Erythroblast (primary cell): ENCODE measurements around the gene NPLOC4.
"Not testable (repeated sequence)": the region's sequence is repeated elsewhere in the genome, so short reads cannot be mapped to it uniquely, and the experiment has no call there.

ENCODE experiments used
- DNase-seq, 2 experiments: peaks; one replicate each; lab custom pipeline; 2025; lab: John Stamatoyannopoulos, UW
- GATA1 ChIP-seq: IDR thresholded peaks from 2 replicates; pipeline ENCODE4 v1.6.1; 2011; ENCODE audit warnings: low read depth, mild to moderate bottlenecking, control low read depth, low read length, moderate library complexity
- POLR2A ChIP-seq: IDR thresholded peaks from 2 replicates; pipeline ENCODE4 v1.6.1; 2011; ENCODE audit warnings: mild to moderate bottlenecking, low read length

The NPLOC4 gene

DNA sequence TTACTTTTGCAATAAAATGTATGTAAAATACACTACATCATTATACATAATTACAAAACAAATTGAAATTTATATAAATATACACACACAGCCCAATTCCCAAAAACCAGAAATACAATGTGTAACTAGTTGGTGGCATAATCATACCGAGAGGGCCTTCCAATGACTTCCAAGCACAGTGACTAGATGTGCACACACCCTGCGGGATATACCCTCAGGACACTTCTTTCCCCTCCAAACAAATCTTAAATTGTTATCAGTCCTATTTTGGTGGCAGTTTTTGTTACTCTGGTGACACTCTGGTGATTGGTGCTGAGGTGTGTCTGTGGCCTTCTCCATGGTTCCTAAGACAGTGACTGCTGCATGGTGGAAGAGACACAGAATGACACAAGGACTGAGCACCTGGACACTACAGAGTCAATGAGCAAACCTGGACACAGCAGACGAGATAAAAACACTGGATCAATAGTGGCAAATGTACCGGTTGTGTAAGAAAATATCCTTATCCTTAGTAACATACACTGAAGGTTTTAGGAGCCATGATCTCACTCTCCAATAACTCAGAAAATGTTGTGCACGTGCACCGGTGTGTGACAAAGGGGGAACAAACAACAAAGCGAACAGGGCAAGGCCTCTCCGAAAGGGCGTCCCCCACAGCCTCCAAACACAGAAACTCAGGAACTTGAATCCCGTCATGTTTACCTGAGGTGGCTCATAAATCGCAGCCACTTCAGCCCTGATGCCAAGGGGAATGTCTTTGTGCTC lies 32.9 kb downstream of the NPLOC4 start:
- DNase-seq: no peak
- TF ChIP-seq POLR2A (no peak), GATA1 (no peak)

DNA sequence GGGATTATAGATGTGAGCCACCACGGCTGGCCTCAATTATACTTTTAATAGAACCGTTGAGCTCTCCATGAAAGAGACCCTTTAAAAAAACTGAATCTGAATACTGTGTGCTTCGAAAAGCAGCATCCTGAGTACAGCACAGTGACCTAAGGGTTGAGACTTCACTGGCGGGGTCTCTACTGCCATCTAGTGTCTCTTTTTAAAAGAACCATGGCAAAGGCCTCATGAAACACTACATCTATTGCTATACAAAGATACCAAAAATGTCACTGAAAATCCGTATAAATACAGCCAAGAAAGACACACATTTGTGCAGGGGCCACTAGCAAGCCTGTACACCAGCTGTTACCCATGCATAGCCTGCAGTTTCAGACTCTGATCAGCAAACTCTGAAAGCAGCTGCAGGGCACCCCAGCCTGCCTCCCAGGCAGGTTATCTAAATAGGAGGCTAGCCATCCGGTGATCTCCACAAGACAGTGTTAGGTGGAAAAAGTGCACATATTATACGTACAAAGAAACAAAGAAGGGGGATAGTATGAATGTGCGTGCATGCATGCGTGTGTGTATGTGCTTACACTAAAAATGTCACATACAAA lies 35.3 kb downstream of the NPLOC4 start:
- no peak for TF ChIP-seq GATA1
- TF ChIP-seq POLR2A: no peak
- DNase-seq: peak; percentile 64 to 80

DNA sequence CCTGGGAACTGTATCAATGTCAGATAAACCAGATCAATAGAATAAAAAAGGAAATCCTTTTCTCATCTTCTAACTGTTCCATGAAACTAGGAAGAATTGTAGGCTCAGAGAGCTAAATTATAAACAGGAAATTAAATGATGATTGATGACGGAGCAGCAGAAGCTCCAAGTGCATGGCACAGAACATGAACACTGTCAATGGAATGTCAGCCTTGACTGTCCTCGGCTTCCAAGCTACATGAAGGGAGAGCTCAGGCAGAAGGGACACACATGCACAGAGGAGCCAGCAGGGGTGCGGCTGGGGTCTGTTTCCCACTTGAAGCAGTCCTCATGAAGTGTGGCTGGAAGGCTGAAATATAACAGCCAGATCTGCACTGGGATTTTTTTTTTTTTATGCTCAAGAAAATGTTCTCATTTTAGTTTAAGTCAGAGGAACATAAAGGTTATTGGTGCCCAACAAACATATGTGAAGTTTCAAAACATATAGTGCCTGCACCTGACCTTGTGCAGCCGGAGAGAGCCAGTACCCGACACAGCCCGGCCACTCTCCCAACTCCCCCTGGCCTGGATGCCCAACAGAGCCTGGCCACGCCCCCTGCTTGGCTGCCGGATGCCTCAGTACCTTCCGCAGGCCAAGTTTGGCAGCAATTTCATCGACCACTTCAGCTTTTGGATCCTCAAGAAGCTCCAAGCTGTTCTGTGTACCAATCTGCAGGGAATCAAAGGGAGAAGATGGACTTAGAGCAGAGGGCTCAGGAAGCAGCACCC lies 37.0 kb downstream of the NPLOC4 start:
- no peak for DNase-seq
- no peak for TF ChIP-seq GATA1

DNA sequence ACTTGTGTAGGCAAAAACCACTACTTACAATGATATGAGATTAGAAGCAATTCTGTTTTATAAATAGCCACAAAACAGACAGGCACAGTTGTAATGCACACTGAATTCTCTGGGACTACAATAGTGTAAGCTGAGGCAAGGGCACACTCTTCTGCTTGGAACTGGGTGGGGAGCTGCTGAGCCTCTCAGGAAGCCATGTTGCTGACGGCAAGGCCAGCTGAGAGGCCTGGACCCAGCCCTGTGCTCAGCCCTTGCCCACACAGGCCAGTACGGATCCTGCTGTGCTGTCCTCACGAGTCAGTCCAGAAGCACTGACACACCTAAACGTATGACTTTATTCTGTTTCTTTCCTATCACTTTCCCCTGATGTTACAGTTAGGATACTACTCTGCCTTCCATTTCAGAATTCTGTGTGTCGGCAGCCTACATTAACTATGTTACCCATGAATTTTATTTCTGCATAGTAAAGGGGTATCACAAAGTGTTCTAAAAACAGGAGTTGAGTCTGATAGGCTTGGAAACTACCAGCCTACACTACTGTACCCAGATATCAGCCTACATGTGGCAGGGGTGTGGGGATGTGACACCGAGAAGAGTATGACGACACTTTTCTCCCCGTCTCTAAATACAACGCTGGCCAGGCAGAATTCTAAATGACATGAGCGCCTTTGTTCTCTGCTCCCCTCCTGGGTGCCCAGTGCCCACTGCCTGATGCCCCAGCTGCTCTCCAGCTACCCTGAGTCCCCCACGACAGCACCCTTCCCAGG lies 43.6 kb downstream of the NPLOC4 start:
- TF ChIP-seq POLR2A: no peak
- no peak for TF ChIP-seq GATA1
- no peak for DNase-seq

DNA sequence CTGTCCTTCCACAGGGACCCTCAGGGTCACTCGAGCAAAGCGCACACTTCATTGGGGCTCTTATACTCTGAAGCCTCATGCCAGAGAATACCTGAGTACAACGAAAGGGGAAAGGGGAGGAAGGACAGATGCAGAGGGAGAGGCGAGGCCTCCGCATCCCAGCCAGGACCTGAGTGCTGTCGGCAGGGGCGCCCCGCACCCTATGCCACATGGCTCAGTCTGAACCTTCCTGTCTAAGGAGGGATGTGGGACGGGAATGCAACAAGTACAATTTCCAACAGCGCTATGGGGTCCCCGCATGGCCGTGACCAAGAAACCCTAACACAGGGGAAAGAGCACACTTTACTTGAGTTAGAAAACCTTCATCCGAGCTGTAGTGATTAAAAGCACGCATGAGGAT lies 44.9 kb downstream of the NPLOC4 start:
- no peak for TF ChIP-seq POLR2A
- no peak for DNase-seq

DNA sequence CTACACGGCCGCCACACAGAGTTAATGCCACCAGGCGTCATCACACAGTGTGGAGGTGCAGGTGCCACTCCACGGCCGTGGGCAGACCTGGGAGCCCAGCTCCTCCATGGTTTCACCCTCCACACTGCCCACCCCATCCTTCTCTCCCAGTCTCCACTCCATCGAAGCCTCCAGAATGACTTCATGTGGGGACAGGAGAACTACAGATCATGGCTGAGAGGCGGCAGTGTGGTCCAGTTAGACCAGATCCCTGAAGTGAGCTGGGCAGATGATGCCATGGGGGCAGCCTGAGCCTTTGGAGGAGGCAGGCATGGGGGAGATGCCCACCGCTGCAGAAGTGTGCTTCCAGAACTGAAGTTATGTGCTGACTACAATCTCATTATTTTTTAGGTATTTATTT lies 46.8 kb downstream of the NPLOC4 start:
- no peak for TF ChIP-seq GATA1
- no peak for TF ChIP-seq POLR2A
- DNase-seq: no peak

DNA sequence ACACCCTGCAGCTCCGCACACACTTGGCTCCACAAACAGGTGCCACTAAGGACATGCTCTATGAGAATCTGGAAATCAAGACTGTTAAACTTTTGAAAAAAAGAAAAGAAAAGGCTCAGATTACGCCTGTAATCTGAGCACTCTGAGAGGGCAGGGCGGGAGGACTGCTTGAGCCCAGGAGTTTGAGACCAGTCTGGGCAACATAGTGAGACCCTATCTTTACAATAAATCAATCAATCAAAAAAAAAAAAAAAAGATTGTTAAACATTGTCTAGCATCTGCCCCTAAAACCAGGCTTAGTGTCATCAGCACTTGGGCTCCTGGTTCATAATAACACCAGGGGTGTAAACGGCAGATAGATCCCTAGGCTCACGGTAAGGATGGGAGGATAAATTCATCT lies 47.3 kb downstream of the NPLOC4 start:
- TF ChIP-seq POLR2A (no peak), GATA1 (no peak)
- no peak for DNase-seq

DNA sequence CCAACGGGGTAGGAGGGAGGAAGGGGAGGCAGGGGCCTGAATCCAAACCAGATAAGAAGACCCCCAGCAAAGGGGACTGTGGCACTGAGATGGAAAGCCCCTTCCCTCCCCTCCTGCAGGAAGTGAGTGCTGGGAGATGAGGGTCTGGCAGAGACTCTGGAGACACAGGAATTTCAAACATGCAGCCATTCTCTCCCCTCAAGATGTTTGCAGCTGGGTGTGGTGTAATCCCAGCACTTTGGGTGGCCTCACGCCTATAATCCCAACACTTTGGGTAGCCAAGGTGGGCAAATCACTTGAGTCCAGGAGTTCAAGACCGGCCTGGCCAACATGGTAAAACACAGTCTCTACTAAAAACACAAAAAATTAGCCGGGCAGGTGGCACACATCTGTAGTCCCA lies 50.8 kb downstream of the NPLOC4 start:
- DNase-seq: no peak
- TF ChIP-seq GATA1: no peak
- no peak for TF ChIP-seq POLR2A

DNA sequence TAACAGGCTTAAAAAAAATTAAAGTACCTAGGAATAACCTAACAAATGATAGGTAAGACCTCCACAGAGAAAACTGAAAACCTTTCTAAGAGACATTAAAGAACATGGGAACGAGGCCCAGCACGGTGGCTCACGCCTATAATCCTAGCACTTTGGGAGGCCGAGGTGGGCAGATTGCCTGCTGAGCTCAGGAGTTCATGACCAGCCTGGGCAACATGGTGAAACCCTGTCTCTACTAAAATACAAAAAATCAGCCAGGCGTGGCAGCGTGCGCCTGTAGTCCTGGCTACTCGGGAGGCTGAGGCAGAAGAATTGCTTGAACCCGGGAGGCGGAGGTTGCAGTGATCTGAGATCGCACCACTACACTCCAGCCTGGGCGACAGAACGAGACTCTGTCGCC lies 52.1 kb downstream of the NPLOC4 start:
- DNase-seq: not testable (repeated sequence)

DNA sequence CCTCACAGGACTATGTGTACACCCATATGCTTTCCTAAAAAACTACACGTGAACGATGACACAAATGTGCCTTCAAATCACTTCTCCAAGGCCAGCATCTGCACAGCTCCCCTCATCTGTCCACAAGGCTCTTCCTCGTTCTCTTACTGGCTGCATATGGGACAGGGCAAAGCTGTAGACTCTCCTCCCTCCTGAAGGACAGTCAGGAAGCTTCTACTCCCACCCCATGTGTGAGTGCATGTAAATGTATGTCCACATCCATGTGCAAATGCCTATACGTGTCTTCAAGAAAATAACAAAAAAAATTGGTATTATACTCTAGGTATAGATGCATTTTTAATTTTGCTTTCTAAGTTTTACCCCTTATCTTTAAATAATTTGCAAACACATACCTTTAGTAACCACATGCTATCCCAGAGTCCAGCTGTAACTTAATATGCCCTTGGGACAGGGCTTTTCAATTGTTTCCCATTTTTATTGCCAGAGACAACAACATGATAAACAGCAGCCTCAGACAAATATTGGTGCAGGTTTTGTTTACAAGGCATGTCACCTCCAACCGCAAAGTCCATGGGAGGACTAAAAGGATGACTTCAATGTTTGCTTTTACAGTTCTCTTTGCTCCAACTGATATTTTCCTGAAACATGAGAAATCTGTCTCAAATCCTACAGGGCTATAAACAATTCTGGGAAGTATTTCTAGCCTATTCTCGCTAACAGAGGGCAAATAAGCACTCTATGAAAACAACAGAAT lies 53.1 kb downstream of the NPLOC4 start:
- no peak for TF ChIP-seq GATA1
- DNase-seq: no peak

DNA sequence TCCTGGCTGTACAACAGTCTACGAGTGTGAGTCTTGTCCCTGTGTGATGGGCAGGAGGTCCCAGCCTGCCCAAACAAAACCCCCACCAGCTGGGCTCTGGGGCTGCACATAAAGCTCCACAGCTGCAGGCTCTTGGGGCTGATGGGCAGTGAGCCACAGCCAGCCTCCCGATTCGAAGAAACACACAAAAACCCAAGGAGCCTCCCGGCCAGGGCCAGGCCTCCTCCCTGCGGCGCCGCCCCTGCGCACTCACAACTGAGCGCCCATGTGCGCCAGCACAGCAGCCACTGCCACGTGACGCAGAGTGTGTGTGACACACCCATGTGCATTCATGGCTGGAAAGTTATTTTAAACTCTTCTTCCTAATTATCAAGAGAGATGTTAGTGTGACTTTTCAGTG lies 54.2 kb downstream of the NPLOC4 start:
- TF ChIP-seq GATA1 (no peak), POLR2A (no peak)
- DNase-seq: peak in 1 of 2 experiments; percentile 18

DNA sequence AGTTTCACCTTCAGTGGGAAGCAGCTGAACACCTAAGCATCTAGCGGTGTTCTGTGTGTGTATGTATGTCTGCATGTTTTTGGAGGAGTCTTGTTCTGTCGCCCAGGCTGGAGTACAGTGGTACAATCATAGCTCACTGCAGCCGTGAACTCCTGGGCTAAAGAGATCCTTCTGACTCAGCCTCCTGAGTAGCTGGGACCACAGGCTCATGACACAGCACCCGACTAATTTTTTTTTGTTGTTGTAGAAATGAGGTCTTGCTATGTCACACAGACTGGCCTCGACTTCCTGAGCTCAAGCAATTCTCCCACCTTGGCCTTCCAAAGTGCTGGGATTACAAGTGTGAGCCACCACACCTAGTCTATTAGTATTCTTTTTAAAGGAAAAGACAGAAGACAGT lies 54.6 kb downstream of the NPLOC4 start:
- no peak for TF ChIP-seq GATA1
- no peak for TF ChIP-seq POLR2A
- DNase-seq: no peak

DNA sequence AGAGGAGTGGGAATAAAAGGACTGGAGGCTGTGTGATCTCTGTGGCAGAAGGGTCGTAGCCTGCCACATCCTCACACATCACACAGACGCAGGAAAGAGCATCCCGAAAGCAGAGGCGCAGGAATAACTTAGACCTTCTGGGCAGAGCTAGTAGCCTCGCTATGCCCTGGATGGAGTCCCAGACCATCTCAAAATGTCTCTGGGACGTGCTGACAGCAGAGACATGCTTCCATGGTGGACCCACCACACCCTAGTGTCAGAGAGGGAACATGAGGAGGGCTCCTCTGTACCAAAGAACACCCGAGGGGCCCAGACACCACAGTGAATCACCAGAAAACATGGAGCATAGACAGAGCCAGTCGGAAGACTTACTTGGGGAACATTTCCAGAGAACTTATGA lies 55.2 kb downstream of the NPLOC4 start:
- no peak for DNase-seq
- no peak for TF ChIP-seq POLR2A
- TF ChIP-seq GATA1: no peak

DNA sequence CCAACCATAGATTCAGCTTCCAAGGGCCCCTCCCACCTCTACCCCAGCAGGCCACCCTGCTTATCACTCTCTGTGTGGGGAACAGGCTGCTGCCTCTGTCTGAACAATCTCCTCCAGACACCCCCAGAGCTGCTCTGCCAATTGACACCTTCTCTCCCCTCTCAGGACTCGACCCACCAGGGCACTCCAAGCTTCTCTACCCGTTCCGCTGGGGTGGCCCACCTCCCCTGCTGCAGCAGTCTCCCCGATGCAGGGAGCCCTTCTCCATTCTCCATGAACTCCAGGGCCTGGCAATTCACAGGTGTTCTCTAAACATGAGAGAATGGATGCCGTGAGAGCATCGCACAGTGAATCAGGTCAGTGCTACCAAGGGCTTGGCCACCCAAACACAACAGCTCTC lies 56.4 kb downstream of the NPLOC4 start:
- peak; percentile 38 to 66 for DNase-seq
- TF ChIP-seq GATA1 (no peak), POLR2A (no peak)

DNA sequence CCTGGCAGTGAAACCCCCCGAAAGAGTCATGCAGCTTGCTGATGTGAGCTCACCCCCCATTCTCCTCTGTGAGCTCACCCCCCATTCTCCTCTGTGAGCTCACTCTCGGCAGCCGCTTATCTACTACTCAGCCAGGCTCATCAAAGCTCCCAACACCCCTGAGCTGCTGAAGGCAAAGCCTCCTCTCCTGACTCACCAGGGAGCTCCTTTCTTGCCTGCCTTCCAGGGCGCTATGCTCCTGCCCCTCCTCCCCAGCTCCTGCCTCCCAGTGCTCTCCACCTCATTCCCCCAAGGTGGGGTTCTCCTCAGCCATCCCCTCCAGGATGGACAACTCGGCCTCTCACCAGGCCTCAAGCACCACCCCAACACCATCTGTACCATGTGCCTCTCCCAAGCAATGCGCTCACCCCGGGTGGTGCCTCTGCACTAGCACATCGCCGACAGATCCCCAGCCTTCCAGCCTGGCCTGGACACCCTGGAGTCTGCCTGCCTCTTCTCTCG lies 57.0 kb downstream of the NPLOC4 start:
- TF ChIP-seq POLR2A (no peak), GATA1 (no peak)
- peak; percentile 39 to 43 for DNase-seq
